Lower lobe of right lung (tissue), 2 donors: Measurements from ENCODE around the gene CFAP70. TPM values are rescaled to one million over a fixed set of nuclear protein-coding genes. Genes with fewer than 3 reads are reported as not detected.
A peak's percentile ranks its signal among the peaks of the same experiment; 100 is the strongest.

ENCODE experiments used
- ATAC-seq, 2 donors: fragments of 200-7000 bp; cut with Tn5 transposase; one replicate each; pipeline ENCODE4 v1.9.1; 2020 to 2022; ENCODE audit warnings: mild to moderate bottlenecking in 2 of 2, moderate library complexity in 2 of 2
- DNase-seq: peaks from one replicate; pipeline ENCODE4 v3.0.0-alpha.2; 2020
- H3K27ac ChIP-seq: fragments of 200-600 bp; one replicate; pipeline ENCODE4 v1.8.0; 2022
- H3K27me3 ChIP-seq: fragments of 200-600 bp; one replicate; pipeline ENCODE4 v1.8.0; 2022; ENCODE audit warnings: low read depth
- H3K36me3 ChIP-seq: fragments of 200-600 bp; one replicate; pipeline ENCODE4 v1.8.0; 2022; ENCODE audit warnings: mild to moderate bottlenecking
- H3K4me1 ChIP-seq: fragments of 200-600 bp; one replicate; pipeline ENCODE4 v1.8.0; 2022
- H3K4me3 ChIP-seq: fragments of 200-600 bp; one replicate; pipeline ENCODE4 v1.8.0; 2022; ENCODE audit warnings: mild to moderate bottlenecking
- H3K9me3 ChIP-seq: fragments of 200-600 bp; one replicate; pipeline ENCODE4 v1.8.0; 2022
- CTCF ChIP-seq: fragments of 200-600 bp; IDR thresholded peaks from one replicate; pipeline ENCODE4 v1.8.0; 2022; ENCODE audit warnings: antibody characterized with exemption, mild to moderate bottlenecking
- intact Hi-C: fragments of 100-400 bp; cut with DNase I; formaldehyde crosslinking; loops from one replicate; pipeline ENCODE4 v1.11.0; 2022
- long read RNA-seq: library from polyadenylated mRNA; unstranded; transcript quantifications from one replicate; pipeline ENCODE4 v2.0.0, GENCODE V29; 2021
- total RNA-seq: library from RNA; stranded (reverse); fragmentation: NEBNext Ultra II Directional; extraction: Animal tissue kit (Norgen Biotek cat#: 25700); gene quantifications from one replicate; pipeline ENCODE4 v1.2.1, GENCODE V29; 2021
- donor health status: DM: no; HTN: yes; CAD: no; lungs with severe emphysema.

CFAP70 gene
- total RNA-seq = 11.3 TPM
- long read RNA-seq, partial matches to known transcripts = 0 of 11 reads
- long read RNA-seq, other reads (novel, unspliced or antisense) = 11 of 11 reads

GRCh38 chr10:73358331-73359279 lies at the start of gene CFAP70:
CFAP70 (minus strand) TSS chr10:73358864; CDS start chr10:73354796, 4,068 bp downstream.
- DNase-seq (peak; percentile 93), ATAC-seq (peak; percentile 96 to 99)
- Histone ChIP-seq H3K4me1 (peaks cover 18% of the 10 kb centered on the region), H3K4me3 (peak within 1 kb of the TSS; percentile 81), H3K36me3 (no peaks in the 10 kb centered on the region), H3K27me3 (no peaks in the 10 kb centered on the region), H3K9me3 (no peaks in the 10 kb centered on the region), H3K27ac (peak within 1 kb of the TSS; percentile 78)
- no peak for TF ChIP-seq CTCF
- intact Hi-C loops = no loop called here

GRCh38 chr10:73408061-73408460 lies 49.4 kb upstream of the CFAP70 start:
- Histone ChIP-seq H3K9me3 (no peaks in the 10 kb centered on the region), H3K27me3 (no peaks in the 10 kb centered on the region), H3K4me1 (peaks cover 26% of the 10 kb centered on the region), H3K27ac (no peak overlapping the region), H3K4me3 (no peak overlapping the region), H3K36me3 (peaks cover 7% of the 10 kb centered on the region)
- TF ChIP-seq CTCF = no peak
- no peak for DNase-seq
- no peak for ATAC-seq
- intact Hi-C loops = no loop called here

GRCh38 chr10:73407495-73407894 lies 48.8 kb upstream of the CFAP70 start:
- ATAC-seq (no peak), DNase-seq (no peak)
- Histone ChIP-seq H3K4me3 (no peak overlapping the region), H3K9me3 (no peaks in the 10 kb centered on the region), H3K27me3 (no peaks in the 10 kb centered on the region), H3K27ac (no peak overlapping the region), H3K4me1 (peaks cover 21% of the 10 kb centered on the region), H3K36me3 (peaks cover 7% of the 10 kb centered on the region)
- intact Hi-C loops = no loop called here
- TF ChIP-seq CTCF = no peak

GRCh38 chr10:73406846-73407245 lies 48.2 kb upstream of the CFAP70 start:
- no peaks in the 10 kb centered on the region for H3K9me3 ChIP-seq
- H3K27ac ChIP-seq = no peak overlapping the region
- DNase-seq (no peak), ATAC-seq (no peak)
- H3K36me3 ChIP-seq = peaks cover 7% of the 10 kb centered on the region
- intact Hi-C loops = no loop called here
- H3K4me3 ChIP-seq = no peak overlapping the region
- H3K27me3 ChIP-seq = no peaks in the 10 kb centered on the region
- peaks cover 14% of the 10 kb centered on the region for H3K4me1 ChIP-seq
- no peak for TF ChIP-seq CTCF

GRCh38 chr10:73405556-73405955 lies 46.9 kb upstream of the CFAP70 start:
- Histone ChIP-seq H3K4me1 (peaks cover 14% of the 10 kb centered on the region), H3K27me3 (no peaks in the 10 kb centered on the region), H3K27ac (no peak overlapping the region), H3K4me3 (no peak overlapping the region), H3K9me3 (no peaks in the 10 kb centered on the region), H3K36me3 (peaks cover 9% of the 10 kb centered on the region)
- intact Hi-C loops = no loop called here
- no peak for TF ChIP-seq CTCF
- no peak for DNase-seq
- ATAC-seq = no peak
